Right forelimb (tissue), 1 donor: Measurements from ENCODE around the gene CEP192.

ENCODE experiments used
- DNase-seq: peaks from one replicate; pipeline ENCODE4 v3.0.0-alpha.2; 2018

CEP192 gene

GRCh38 chr18:13158428-13158827 is 167.3 kb downstream of the CEP192 start:
- no peak for DNase-seq

- DNase-seq = no peak
These were observed 168.4 kb downstream of the CEP192 start for GRCh38 chr18:13159579-13159978.

- no peak for DNase-seq
These were observed 170.2 kb downstream of the CEP192 start for GRCh38 chr18:13161276-13161899.

GRCh38 chr18:13163167-13163927 is 172.2 kb downstream of the CEP192 start:
- no peak for DNase-seq

DNA sequence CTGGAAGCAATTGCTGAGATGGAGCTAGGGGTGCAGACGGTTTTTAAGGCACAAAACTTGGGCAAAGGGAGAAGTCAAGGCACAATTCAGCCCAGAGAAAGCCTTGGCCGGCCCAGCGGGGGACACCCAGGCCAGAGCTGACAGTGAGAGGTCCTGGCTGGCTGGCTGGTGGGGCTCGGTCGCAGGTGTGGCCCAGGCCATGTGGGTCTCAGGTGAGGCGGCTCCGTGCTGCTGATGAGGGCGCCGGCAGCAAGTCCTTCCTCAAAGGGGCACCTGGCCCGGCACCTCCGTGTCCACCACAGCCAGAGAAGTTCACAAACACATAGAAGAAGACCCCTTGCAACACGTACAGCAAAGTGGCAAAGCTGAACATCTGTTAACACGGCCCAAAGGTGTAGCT is 173.2 kb downstream of the CEP192 start:
- no peak for DNase-seq

DNA sequence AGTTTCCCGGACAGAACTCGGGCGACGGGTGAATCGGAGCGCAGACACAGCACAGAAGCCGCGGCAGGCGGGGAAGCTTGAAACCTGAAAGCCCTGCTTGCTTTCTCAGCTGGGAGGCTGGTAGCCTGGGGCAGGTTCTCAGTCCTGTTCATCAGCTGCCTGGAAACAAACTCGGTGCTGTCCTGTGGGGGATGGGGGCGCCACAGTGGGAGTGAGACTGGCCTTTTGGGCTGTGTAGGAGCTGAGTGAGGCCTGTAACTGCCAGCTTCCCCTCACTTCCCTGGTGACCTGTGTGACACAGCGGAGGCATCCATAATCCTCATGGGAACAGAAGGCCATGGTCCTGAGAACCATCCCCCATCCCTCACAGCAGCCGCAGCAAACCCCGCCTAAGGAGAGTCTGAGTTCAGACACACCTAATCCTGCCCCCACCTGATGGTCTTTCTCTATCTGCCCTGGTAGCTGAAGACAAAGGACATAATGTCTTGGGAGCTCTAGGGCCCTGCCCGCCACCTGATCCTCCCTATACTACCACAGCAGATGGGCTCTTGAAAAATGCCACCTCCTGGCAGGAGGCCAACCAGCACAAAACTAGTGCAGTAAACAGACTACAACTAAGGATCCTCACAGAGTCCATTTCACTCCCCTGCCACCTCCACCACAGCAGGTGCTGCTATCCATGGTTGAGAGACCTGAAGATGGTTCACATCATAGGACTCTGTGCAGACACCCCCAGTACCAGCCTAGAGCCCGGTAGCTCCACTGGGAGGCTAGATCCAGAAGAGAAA is 174.7 kb downstream of the CEP192 start:
- DNase-seq = no peak

GRCh38 chr18:13173578-13174145 is 182.5 kb downstream of the CEP192 start:
- DNase-seq = no peak
